K562 (cell line): ENCODE results near the gene E2F2. TPM values are rescaled to one million over a fixed set of nuclear protein-coding genes. Genes with fewer than 3 reads are reported as not detected.

Experiments used
- ATAC-seq: fragments of 200-7000 bp; cut with Tn5 transposase; 3 replicates; pipeline ENCODE4 v1.9.1; 2020; ENCODE audit warnings: moderate library complexity
- BruUV-seq: library from RNA; stranded (reverse); fragments of 400-500 nt; replicated peaks from 2 replicates; lab custom pipeline; 2021; lab: Mats Ljungman, UMichigan
- CTCF ChIA-PET: fragments of 300-600 bp; formaldehyde crosslinking; extraction: SDS; loops from one replicate; lab custom pipeline; 2021; ENCODE audit warnings: low intra/inter-chr PET ratio; lab: Yijun Ruan, JAX
- POLR2A ChIA-PET: fragments of 300-600, 350-650 bp; sonication (Branson Sonifier 250); formaldehyde crosslinking; extraction: SDS; loops from one replicate; lab custom pipeline; 2021; ENCODE audit warnings: antibody characterized with exemption, inconsistent platforms; lab: Yijun Ruan, JAX
- DNase-seq, 4 experiments: peaks; one replicate each; pipeline versions ENCODE4 v3.0.0 to v3.0.0-alpha.2; 2011 to 2018; ENCODE audit warnings: low spot score in 3 of 4, mixed read lengths in 3 of 4; ENCODE audit errors: extremely low read depth in 1 of 4
- FAIRE-seq: peaks from 2 replicates; lab custom pipeline; 2011; peaks lifted over from hg19 to GRCh38; lab: Jason Lieb, UNC
- H2AFZ ChIP-seq: 2 replicates; pipeline ENCODE4 v1.6.0; 2011; ENCODE audit warnings: low read depth, low read length, control low read depth, inconsistent platforms
- H3K27ac ChIP-seq: fragments of 200-600 bp; 3 replicates; pipeline ENCODE4 v1.8.0; 2011; ENCODE audit warnings: low read depth, mild to moderate bottlenecking, control low read depth, inconsistent platforms, low read length, moderate library complexity, mixed read lengths; ENCODE audit errors: extremely low read depth
- H3K27me3 ChIP-seq, 2 experiments: fragments of 300-600 bp in 1 of 2; 2 replicates in 1 of 2; 3 replicates in 1 of 2; pipeline versions ENCODE4 v1.6.0 to v1.8.0; 2011; ENCODE audit warnings: inconsistent platforms in 2 of 2, low read length in 2 of 2, mild to moderate bottlenecking in 1 of 2, mixed read lengths in 1 of 2, moderate library complexity in 1 of 2; ENCODE audit not compliant: control insufficient read depth in 2 of 2, insufficient read depth in 2 of 2
- H3K36me3 ChIP-seq: fragments of 300-600 bp; 3 replicates; pipeline ENCODE4 v1.8.0; 2011; ENCODE audit warnings: mild to moderate bottlenecking, low read length, inconsistent platforms; ENCODE audit not compliant: control insufficient read depth, insufficient read depth
- H3K4me1 ChIP-seq, 2 experiments: fragments of 200-600 bp in 1 of 2; replicated peaks in 1 of 2; 2 replicates in 1 of 2; 3 replicates in 1 of 2; pipeline versions ENCODE4 v1.5.1 to v1.8.0; 2011; ENCODE audit warnings: inconsistent platforms in 2 of 2, low read length in 2 of 2, mild to moderate bottlenecking in 1 of 2, mixed read lengths in 1 of 2, moderate library complexity in 1 of 2; ENCODE audit not compliant: control insufficient read depth in 2 of 2, insufficient read depth in 2 of 2
- H3K4me2 ChIP-seq: 2 replicates; pipeline ENCODE4 v1.6.1; 2011; ENCODE audit warnings: low read length, control low read depth, inconsistent platforms, mixed read lengths; ENCODE audit not compliant: insufficient read depth
- H3K4me3 ChIP-seq: fragments of 200-600 bp; sonication (generic), shearing (Covaris generic); 2 replicates; pipeline ENCODE4 v1.5.1; 2016; ENCODE audit warnings: control low read depth, inconsistent platforms
- H3K79me2 ChIP-seq: fragments of 200-600 bp; 3 replicates; pipeline ENCODE4 v1.8.0; 2011; ENCODE audit warnings: low read length, inconsistent platforms; ENCODE audit not compliant: control insufficient read depth, insufficient read depth
- H3K9ac ChIP-seq, 2 experiments: 2 replicates each; pipeline versions ENCODE4 v1.6.0 to v1.6.1; 2011; ENCODE audit warnings: low read depth in 2 of 2, low read length in 2 of 2, control low read depth in 1 of 2, inconsistent platforms in 1 of 2, mild to moderate bottlenecking in 1 of 2, mixed read lengths in 1 of 2; ENCODE audit not compliant: insufficient read depth in 1 of 2
- H3K9me1 ChIP-seq: one replicate; pipeline ENCODE4 v1.6.0; 2011; ENCODE audit warnings: inconsistent platforms, mild to moderate bottlenecking, low read length, moderate library complexity; ENCODE audit not compliant: control insufficient read depth, insufficient read depth
- H3K9me3 ChIP-seq: replicated peaks from 2 replicates; pipeline ENCODE4 v1.5.1; 2011; ENCODE audit warnings: low read depth, low read length, inconsistent platforms; ENCODE audit not compliant: control insufficient read depth, insufficient read depth
- H4K20me1 ChIP-seq: replicated peaks from 2 replicates; pipeline ENCODE4 v1.6.1; 2011; ENCODE audit warnings: low read length, inconsistent platforms, mixed read lengths; ENCODE audit not compliant: control insufficient read depth, insufficient read depth
- ARHGAP35 ChIP-seq: fragments of 450-650 bp; IDR thresholded peaks from 2 replicates; pipeline ENCODE4 v1.6.1; 2018; ENCODE audit not compliant: partially characterized antibody
- BDP1 ChIP-seq: IDR thresholded peaks from 3 replicates; pipeline ENCODE4 v1.6.1; 2011; ENCODE audit not compliant: insufficient read length, insufficient read depth
- JUNB ChIP-seq: fragments of 450-650 bp; formaldehyde crosslinking; conservative IDR thresholded peaks from 2 replicates; pipeline ENCODE4 v1.4.0; 2020; ENCODE audit warnings: mild to moderate bottlenecking
- JUND ChIP-seq, 2 experiments: IDR thresholded peaks; 2 replicates in 1 of 2; 3 replicates in 1 of 2; pipeline ENCODE4 v1.6.1; 2011; ENCODE audit warnings: borderline replicate concordance in 2 of 2, low read depth in 2 of 2, low read length in 2 of 2, improper control_type of control experiment in 1 of 2, missing biosample characterization in 1 of 2, missing genetic modification characterization in 1 of 2, missing genetic modification reagents in 1 of 2
- KDM1A ChIP-seq, 2 experiments: fragments of 450-650 bp; IDR thresholded peaks; 2 replicates each; pipeline ENCODE4 v1.6.1; 2016; ENCODE audit warnings: mild to moderate bottlenecking in 2 of 2
- KLF1 ChIP-seq: fragments of 450-650 bp; IDR thresholded peaks from 2 replicates; pipeline ENCODE4 v1.6.1; 2016; ENCODE audit warnings: missing genetic modification characterization, missing compliant biosample characterization
- L3MBTL2 ChIP-seq: fragments of 450-650 bp; IDR thresholded peaks from 2 replicates; pipeline ENCODE4 v1.6.1; 2016; ENCODE audit warnings: mild to moderate bottlenecking, moderate library complexity
- SMARCC2 ChIP-seq: fragments of 450-650 bp; IDR thresholded peaks from 2 replicates; pipeline ENCODE4 v1.6.1; 2017; ENCODE audit warnings: antibody characterized with exemption, moderate library complexity, mild to moderate bottlenecking, low read depth
- SRSF1 ChIP-seq: fragments of 200-400 bp; formaldehyde crosslinking; IDR thresholded peaks from 2 replicates; pipeline ENCODE4 v1.6.1; 2017; ENCODE audit warnings: mild to moderate bottlenecking, low read depth, low read length, moderate library complexity
- TEAD4 ChIP-seq, 2 experiments: sonication (generic) in 1 of 2; formaldehyde crosslinking in 1 of 2; IDR thresholded peaks; 2 replicates each; pipeline versions ENCODE4 v1.6.1 to v1.8.0; 2012 to 2022; ENCODE audit warnings: borderline replicate concordance in 1 of 2, inconsistent platforms in 1 of 2, low read length in 1 of 2, mild to moderate bottlenecking in 1 of 2, missing genetic modification reagents in 1 of 2
- TFAP4 ChIP-seq: sonication (generic); formaldehyde crosslinking; IDR thresholded peaks from 2 replicates; pipeline ENCODE4 v1.8.0; 2022; ENCODE audit warnings: missing genetic modification reagents, mild to moderate bottlenecking, moderate library complexity, borderline replicate concordance
- THRAP3 ChIP-seq: fragments of 450-650 bp; IDR thresholded peaks from 2 replicates; pipeline ENCODE4 v1.6.1; 2016; ENCODE audit warnings: mild to moderate bottlenecking, inconsistent platforms, borderline replicate concordance
- ZFP91 ChIP-seq: sonication (generic); formaldehyde crosslinking; IDR thresholded peaks from 2 replicates; pipeline ENCODE4 v1.8.0; 2022; ENCODE audit warnings: mild to moderate bottlenecking, missing genetic modification reagents
- WGBS: fragments of 100-300 bp; shearing (Covaris generic); methylation state at CpG from one replicate; pipeline ENCODE4 v1.1.6; 2016; ENCODE audit warnings: low coverage, mixed read lengths; ENCODE audit not compliant: insufficient coverage; ENCODE audit errors: missing lambda C conversion rate; 5-methylcytosine and 5-hydroxymethylcytosine counted together
- in situ Hi-C: fragments of 300-500 bp; cut with MboI; formaldehyde crosslinking; loops from 4 replicates; pipeline ENCODE4 v1.15.0; 2018; ENCODE audit warnings: inconsistent platforms, mixed read lengths
- intact Hi-C: fragments of 100-400 bp; cut with micrococcal nuclease; formaldehyde crosslinking; loops from 2 replicates; pipeline ENCODE4 v1.14.2; 2022
- polyA plus RNA-seq, 8 experiments: library from polyadenylated mRNA; depleted of rRNA in 4 of 8; stranded (reverse) in 5 of 8; unstranded in 3 of 8; fragments of >200 nt; fragmentation: Nextera tagmentation in 2 of 8; fragmentation: Illumina TruSeq in 1 of 8; extraction: Ambion mirVana in 2 of 8; extraction: Trizol in 1 of 8; gene quantifications; 2 replicates each; pipeline versions ENCODE4 v1.2.1 to v1.2.3, GENCODE V29; 2011 to 2014; ENCODE audit warnings: inconsistent platforms in 1 of 8, missing spikeins in 1 of 8
- total RNA-seq, 7 experiments: library from RNA; depleted of rRNA in 6 of 7; stranded (reverse); fragments of >200 nt in 6 of 7; fragmentation: Illumina TruSeq in 2 of 7; extraction: Trizol in 2 of 7; gene quantifications; 2 replicates each; pipeline versions ENCODE4 v1.2.1 to v1.2.3, GENCODE V29; 2011 to 2021; ENCODE audit warnings: low replicate concordance in 1 of 7
- TF ChIP-seq, protein P1 (sequence below): fragments of 250-450 bp; sonication (Bioruptor Pico); IDR thresholded peaks from 2 replicates; pipeline ENCODE4 v1.4.0; 2020; ENCODE audit warnings: borderline replicate concordance

Gene E2F2
- total and polyA plus RNA-seq, 9 of the 15 experiments (the other 6 are each of a cell fraction or from before 2014, with no cell fraction given): 3.1 to 25.3 (median 11.4) TPM

- in situ Hi-C loops: no loop called here
- no peaks in the 10 kb centered on the region for H3K9me1 ChIP-seq
- peak overlapping the region in 1 of 2 experiments; percentile 50; a peak in 1 of 4 replicates for H3K9ac ChIP-seq
- CTCF ChIA-PET: no interaction called here
- H3K36me3 ChIP-seq: peaks cover 5% of the 10 kb centered on the region; the same call in 1 of the 3 replicates
- WGBS: 47% methylated on average over 6 of the region's 6 CpGs
- H3K9me3 ChIP-seq: no peaks in the 10 kb centered on the region
- H2AFZ ChIP-seq: no peak overlapping the region
- H3K4me2 ChIP-seq: no peak overlapping the region
- H4K20me1 ChIP-seq: 0 out of 2 replicates have a peak, but pooled peaks cover 8% of the 10 kb centered on the region
- peaks cover 5 to 18% of the 10 kb centered on the region in 2 experiments; a peak in 4 of 5 replicates for H3K4me1 ChIP-seq
- POLR2A ChIA-PET: interaction anchor here (0.6 to 1.1 kb wide), 7 partner anchors 9 to 221 kb away, joined by 3 to 4 read pairs (median 3); partner anchors contain the start of gene HNRNPR
- peak in 1 of 4 experiments; percentile 50 for DNase-seq
- no peak overlapping the region for H3K4me3 ChIP-seq
- ATAC-seq: peak; percentile 44
- no peaks in the 10 kb centered on the region for H3K27me3 ChIP-seq
- no peak overlapping the region for H3K27ac ChIP-seq
- peak; percentile 19 for FAIRE-seq
- no peaks in the 10 kb centered on the region for H3K79me2 ChIP-seq
- no TSS peak for BruUV-seq
- intact Hi-C loops: no loop called here
- no peak for TF ChIP-seq JUNB (CRISPR knock-in tag)
- no peak for TF ChIP-seq ARHGAP35
- no peak for TF ChIP-seq ZFP91 (CRISPR knock-in tag)
- TF ChIP-seq SMARCC2: no peak
- TF ChIP-seq TEAD4 (IDR thresholded peaks at IDR 0.05; ENCODE audit: low read length): no peak
- no peak for TF ChIP-seq TEAD4 (CRISPR knock-in tag; IDR thresholded peaks at IDR 0.05; ENCODE audit: borderline replicate concordance)
- TF ChIP-seq THRAP3: no peak
- TF ChIP-seq L3MBTL2: no peak
- TF ChIP-seq KDM1A (IDR thresholded peaks at IDR 0.05): no peak
- TF ChIP-seq SRSF1: no peak
- TF ChIP-seq TFAP4 (CRISPR knock-in tag): peak; percentile 34
- no peak for TF ChIP-seq KLF1 (tag)
- no peak for TF ChIP-seq BDP1
- TF ChIP-seq, protein P1, sequence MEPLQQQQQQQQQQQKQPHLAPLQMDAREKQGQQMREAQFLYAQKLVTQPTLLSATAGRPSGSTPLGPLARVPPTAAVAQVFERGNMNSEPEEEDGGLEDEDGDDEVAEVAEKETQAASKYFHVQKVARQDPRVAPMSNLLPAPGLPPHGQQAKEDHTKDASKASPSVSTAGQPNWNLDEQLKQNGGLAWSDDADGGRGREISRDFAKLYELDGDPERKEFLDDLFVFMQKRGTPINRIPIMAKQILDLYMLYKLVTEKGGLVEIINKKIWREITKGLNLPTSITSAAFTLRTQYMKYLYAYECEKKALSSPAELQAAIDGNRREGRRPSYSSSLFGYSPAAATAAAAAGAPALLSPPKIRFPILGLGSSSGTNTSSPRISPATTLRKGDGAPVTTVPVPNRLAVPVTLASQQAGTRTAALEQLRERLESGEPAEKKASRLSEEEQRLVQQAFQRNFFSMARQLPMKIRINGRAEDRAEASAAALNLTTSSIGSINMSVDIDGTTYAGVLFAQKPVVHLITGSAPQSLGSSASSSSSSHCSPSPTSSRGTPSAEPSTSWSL (CRISPR knock-in tag): no peak
- peak; percentile 21; the same call in 1 of the 2 replicates for TF ChIP-seq JUND (IDR thresholded peaks at IDR 0.05; ENCODE audit: borderline replicate concordance, low read depth, low read length)
- no peak for TF ChIP-seq JUND (tag; IDR thresholded peaks at IDR 0.05; ENCODE audit: borderline replicate concordance, low read depth, low read length)
These were observed 57.8 kb downstream of the E2F2 start for GRCh38 chr1:23473037-23473800.
